C4-2B (cell line): ENCODE data around the gene SPRED3.

ENCODE experiments used
- CTCF ChIP-seq: fragments of 450-650 bp; conservative IDR thresholded peaks from 2 replicates; pipeline ENCODE4 v1.5.1; 2017; ENCODE audit warnings: mild to moderate bottlenecking
- ZFX ChIP-seq: fragments of 450-650 bp; IDR thresholded peaks from 2 replicates; pipeline ENCODE4 v1.6.1; 2017

- TF ChIP-seq CTCF (no peak), ZFX (no peak)
These were observed 41.7 kb upstream of the SPRED3 start for GRCh38 chr19:38346837-38347236.
